Choroid plexus epithelial cell (primary cell): ENCODE measurements around the gene ACTR3.

ENCODE experiments used
- DNase-seq: peaks from one replicate; pipeline ENCODE4 v3.0.0-alpha.2; 2010; ENCODE audit warnings: low read depth
- H3K4me3 ChIP-seq: 2 replicates; pipeline ENCODE4 v1.5.1; 2011; ENCODE audit warnings: low read depth, mild to moderate bottlenecking, control low read depth, low read length, moderate library complexity
- TF ChIP-seq, protein P1 (sequence below): conservative IDR thresholded peaks from 2 replicates; pipeline ENCODE4 v1.5.1; 2011; ENCODE audit warnings: low read depth, mild to moderate bottlenecking, control low read depth, inconsistent platforms, low read length, moderate library complexity

Gene ACTR3

DNA sequence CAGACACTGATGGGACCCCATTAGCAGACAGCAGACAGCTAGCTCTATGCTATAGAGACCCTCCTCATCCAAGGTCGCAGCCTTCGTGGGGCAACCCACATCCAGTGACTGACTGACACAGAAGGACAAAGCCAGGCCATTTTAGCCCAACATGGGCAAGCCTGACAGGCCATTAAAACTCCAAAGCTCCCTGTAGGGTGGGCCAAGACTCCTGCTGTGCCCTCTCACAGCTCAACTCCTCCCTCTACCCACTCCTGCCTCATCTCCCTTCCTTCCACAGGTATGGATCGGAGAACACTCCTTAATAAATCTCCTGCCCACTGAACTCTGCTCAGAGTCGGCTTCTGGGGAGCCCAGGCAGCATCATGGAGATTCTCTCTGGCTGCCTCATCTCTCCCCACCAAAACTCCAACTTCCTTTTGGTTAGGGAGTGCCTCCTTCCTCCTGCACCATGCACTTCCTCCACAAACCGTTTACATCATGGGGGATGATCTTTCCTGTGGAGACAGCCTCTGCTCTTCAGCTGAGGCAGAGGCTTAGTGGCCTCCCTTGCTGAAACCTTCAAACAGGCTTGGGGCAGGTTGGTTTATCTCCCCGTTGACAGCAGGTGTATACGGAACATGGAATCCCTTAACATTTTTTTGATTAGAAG lies 86.5 kb downstream of the ACTR3 start:
- TF ChIP-seq, protein P1, sequence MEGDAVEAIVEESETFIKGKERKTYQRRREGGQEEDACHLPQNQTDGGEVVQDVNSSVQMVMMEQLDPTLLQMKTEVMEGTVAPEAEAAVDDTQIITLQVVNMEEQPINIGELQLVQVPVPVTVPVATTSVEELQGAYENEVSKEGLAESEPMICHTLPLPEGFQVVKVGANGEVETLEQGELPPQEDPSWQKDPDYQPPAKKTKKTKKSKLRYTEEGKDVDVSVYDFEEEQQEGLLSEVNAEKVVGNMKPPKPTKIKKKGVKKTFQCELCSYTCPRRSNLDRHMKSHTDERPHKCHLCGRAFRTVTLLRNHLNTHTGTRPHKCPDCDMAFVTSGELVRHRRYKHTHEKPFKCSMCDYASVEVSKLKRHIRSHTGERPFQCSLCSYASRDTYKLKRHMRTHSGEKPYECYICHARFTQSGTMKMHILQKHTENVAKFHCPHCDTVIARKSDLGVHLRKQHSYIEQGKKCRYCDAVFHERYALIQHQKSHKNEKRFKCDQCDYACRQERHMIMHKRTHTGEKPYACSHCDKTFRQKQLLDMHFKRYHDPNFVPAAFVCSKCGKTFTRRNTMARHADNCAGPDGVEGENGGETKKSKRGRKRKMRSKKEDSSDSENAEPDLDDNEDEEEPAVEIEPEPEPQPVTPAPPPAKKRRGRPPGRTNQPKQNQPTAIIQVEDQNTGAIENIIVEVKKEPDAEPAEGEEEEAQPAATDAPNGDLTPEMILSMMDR = no peak
- no peak for DNase-seq

DNA sequence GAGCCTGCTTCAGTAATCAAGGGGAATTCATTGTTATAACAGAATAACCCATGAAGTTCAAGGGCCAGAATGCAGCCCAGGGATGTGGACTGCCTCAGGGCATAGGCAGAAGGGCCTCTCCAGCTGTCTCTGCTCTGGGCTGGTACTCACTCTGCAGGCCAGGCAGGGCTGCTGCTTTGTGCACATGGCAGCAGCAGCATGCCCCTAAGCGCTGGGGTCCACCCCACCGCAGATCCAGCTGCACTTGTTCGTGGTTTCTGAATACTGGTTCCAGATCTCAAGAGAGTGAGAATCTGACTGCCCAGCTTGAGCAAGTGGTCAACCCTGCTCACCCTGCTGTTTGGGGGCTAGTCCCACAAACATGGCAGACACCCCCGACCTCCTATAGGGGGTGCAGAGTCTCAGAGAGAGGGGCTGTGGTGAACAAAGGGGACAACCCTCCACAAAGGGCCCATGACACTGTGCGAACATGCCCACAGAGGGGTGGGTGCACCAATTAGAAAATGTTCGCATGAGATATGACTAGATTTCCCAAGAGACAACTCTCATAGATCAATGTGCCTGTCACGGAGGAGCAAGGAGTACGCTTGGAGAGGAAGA lies 87.3 kb downstream of the ACTR3 start:
- no peak overlapping the region for H3K4me3 ChIP-seq
- no peak for DNase-seq
- TF ChIP-seq, protein P1 = no peak

More for the DNA sequence above, 86.5 kb downstream of the ACTR3 start:
- H3K4me3 ChIP-seq = no peak overlapping the region

DNA sequence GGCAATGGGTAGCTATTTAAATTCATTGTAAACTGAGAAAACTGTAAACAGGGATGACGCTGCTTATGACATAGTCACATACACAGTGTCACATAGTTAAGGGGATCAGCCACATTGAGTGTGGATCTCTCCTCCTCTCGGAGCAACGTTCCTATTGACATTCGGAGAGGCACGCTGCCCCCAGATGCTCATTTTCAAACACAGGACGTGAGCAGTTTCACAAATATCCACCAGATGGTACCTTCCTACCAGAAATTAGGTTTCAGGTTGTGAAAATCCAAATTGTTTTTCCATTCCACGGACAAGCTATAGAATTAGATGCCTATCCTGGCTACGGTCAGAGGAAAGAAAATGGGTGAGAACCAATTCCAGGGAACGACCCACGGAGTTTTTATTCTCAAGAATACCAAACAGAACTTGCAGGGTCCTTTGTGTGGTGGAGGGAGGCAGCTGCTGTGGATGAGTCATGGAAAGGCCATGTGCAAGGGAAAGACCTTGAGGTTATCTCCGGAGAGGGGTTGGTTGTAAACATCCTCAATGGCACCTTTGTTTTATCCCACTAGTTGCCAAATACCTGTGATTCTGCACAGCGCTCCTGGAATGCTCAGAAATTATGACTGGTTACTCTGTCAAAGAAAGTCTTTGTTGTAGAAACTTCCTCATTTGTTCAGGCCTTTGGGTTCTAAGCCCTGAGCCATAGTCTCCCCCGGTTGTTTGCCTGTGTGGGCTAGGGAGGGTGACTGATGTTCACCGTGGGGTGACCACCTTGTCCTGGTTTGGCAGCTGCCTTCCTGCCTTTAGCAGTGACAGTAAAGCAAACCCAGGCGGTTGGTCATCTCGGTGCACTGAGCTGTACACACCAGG lies 88.0 kb downstream of the ACTR3 start:
- DNase-seq = peak; percentile 62

DNA sequence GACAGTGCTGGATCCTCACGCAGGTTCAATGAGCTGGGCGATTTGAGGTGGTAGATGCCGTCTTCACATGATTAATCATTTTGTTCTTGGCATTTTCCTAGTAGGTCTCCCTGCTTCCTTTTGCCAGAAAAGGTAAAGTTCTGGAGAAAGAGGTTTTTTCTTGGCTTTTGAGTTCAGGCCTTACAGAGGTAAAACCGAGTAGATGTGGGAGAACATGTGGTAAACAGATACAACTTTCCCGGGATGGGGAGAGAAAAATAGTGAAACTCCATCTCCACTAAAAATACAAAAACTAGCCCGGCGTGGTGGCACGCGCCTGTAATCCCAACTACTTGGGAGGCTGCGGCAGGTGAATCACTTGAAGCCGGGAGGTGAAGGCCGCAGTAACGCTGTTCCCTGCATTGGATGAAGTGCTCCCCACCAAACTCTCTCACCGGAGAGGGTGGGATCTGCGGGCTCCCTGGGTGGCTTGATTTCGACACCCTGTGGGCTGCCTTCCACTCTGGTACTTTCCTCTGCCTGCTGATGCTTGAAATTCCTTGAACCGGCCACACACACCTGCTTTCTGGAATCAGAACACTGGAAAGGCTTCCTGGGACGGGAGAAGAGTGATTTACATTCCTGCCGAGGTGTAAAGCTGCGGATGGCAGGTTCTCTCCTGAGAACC lies 88.8 kb downstream of the ACTR3 start:
- DNase-seq = no peak
- no peak overlapping the region for H3K4me3 ChIP-seq
- TF ChIP-seq, protein P1 = no peak

More for the DNA sequence above, 88.0 kb downstream of the ACTR3 start:
- TF ChIP-seq, protein P1 = peak; percentile 49
- H3K4me3 ChIP-seq = no peak overlapping the region

DNA sequence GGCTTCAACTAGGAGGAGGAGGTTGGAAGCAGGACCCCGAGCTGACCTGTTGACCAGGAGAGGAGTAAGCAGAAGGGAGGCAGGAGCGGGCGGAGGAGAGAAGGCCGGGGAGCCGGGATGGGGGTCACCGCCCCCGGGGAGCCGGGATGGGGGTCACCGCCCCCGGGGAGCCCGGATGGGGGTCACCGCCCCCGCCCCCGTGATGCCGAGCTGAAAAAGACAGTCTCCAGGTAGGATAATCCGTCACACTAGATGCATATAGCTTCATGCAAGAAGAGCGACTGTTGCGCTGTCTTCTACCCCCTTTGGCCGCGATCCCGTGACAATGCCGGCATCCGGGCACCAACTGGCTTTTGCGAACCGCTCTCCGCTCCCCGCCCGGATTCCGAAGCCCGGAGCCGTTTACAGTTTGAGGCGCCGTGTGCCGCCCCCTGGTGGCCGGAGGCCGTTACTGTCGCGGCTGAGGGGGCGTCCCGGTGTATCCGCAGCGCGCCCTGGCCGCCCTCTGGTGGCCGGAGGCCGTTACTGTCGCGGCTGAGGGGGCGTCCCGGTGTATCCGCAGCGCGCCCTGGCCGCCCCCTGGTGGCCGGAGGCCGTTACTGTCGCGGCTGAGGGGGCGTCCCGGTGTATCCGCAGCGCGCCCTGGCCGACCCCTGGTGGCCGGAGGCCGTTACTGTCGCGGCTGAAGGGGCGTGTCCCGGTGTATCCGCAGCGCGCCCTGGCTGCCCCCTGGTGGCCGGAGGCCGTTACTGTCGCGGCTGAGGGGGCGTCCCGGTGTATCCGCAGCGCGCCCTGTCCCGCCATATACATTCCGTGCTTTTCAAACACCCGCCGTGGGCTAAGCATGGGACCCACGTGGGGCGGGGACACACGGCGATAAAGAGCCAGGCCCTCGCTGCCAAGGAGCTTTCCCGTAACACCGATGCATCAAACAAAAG lies 89.6 kb downstream of the ACTR3 start:
- no peak overlapping the region for H3K4me3 ChIP-seq
- TF ChIP-seq, protein P1 = peak; percentile 40
- no peak for DNase-seq

DNA sequence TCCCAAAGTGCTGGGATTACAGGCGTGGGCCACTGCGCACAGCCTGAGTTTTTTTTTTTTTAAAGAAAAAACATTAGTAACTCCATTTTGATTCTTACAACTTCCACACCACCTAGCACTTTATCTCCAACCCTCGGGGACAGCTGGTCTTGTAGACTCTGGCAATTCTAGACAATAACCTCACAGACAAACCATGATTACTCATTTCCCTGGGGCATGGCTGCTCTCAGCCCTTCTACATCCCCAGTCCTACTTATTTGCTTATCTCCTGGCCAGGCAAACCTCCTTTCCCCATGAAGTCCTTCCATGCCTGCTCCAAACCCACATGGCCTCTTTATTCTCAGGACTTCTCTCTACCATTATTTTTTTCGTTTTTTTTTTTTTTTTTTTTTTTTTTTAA lies 91.1 kb downstream of the ACTR3 start:
- no peak overlapping the region for H3K4me3 ChIP-seq
- TF ChIP-seq, protein P1 = no peak
- peak; percentile 61 for DNase-seq
